ENCODE data around the gene PRKCSH. TPM values are rescaled to one million over a fixed set of nuclear protein-coding genes. Genes with fewer than 3 reads are reported as not detected.
"Not testable (repeated sequence)": the region's sequence is repeated elsewhere in the genome, so short reads cannot be mapped to it uniquely, and the experiment has no call there.

PRKCSH gene
- total and polyA plus RNA-seq, 5 donors from 2014 or later, result 29.0 to 244 (median 32.5) TPM

DNA sequence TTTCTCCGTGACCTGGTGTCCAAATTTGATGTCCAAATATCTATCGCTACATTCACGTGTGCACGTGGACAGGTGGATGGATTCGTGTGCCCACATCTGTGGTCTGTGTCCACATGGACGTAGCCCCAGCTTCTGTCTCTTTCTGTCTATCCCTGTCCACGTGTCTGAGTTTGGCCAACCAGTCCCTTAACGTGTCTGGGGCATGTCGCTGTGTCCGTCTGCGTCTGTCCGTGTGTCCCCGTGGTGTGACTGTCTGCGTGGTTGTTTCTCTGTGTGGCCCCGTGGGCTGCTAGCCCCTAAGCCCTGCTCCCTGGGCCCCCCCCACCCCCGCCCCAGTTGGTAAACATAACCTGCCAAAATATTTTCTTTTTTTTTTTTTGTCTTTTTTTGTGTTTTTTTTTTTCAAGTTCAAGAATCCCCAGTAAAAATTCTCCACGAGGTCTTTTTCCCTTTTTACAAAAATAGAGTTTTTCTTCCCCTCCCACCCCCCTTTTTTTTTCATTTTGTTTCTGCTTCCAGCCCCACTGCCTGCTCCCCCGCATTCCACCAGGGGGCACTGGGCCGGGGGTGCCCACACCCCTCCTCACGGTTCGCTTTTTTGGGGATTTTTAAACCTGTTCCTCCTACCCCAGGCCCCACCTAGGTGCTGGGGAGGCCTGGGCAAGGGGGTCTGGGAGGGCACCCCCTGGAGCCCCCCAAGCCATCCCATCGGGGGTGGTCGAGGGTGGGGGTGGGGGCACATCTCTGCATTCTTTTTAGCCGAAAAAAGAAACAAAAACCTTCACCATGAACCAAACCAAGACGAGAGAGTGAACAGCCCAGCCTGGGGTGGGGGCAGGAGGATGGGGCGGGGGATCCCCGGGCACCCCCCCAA lies 18.3 kb downstream of the PRKCSH start:
- H3K27ac Mint-ChIP-seq, result no peak overlapping the region
- DNase-seq, result peak in 1 of 3 donors; percentile 17
- H3K27me3 Mint-ChIP-seq, result peaks cover 3% of the 10 kb centered on the region
- H3K4me3 ChIP-seq (ENCODE audit: low read depth, low read length), result no peak overlapping the region
- no peak overlapping the region for H3K27ac ChIP-seq (ENCODE audit: insufficient read depth, low read length, poor library complexity, severe bottlenecking)
- no peak overlapping the region for H3K4me3 Mint-ChIP-seq
- H3K9me3 Mint-ChIP-seq, result no peaks in the 10 kb centered on the region
- no peaks in the 10 kb centered on the region for H3K4me1 ChIP-seq (ENCODE audit: control insufficient read depth, insufficient read depth, low read length, poor library complexity, severe bottlenecking)
- H3K4me1 Mint-ChIP-seq, result peaks cover 0 to 3% (median 0%) of the 10 kb centered on the region in 4 donors
- no peak for ATAC-seq (ENCODE audit: low read depth in 2 of 2)
- no peaks in the 10 kb centered on the region for H3K27me3 ChIP-seq (ENCODE audit: control insufficient read depth, insufficient read depth, low read length)
- no peaks in the 10 kb centered on the region for H3K36me3 ChIP-seq (ENCODE audit: control insufficient read depth, insufficient read depth, low read length)
- no peaks in the 10 kb centered on the region for H3K9me3 ChIP-seq (ENCODE audit: control insufficient read depth in 2 of 2, low read length in 2 of 2)
- no peaks in the 10 kb centered on the region for H3K36me3 Mint-ChIP-seq

DNA sequence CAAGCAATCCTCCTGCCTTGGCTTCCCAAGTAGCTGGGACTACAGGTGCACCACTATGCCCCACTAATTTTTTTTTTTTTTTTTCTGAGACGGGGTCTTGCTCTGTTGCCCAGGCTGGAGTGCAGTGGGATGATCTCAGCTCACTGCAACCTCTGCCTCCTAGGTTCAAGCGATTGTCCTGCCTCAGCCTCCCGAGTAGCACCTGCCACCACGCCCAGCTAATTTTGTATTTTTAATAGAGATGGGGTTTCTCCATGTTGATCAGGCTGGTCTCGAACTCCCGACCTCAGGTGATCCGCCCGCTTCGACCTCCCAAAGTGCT lies 19.8 kb downstream of the PRKCSH start:
- H3K9me3 ChIP-seq (ENCODE audit: control insufficient read depth in 2 of 2, low read length in 2 of 2); H3K27ac ChIP-seq (ENCODE audit: insufficient read depth, low read length, poor library complexity, severe bottlenecking); H3K27me3 ChIP-seq (ENCODE audit: control insufficient read depth, insufficient read depth, low read length); DNase-seq; ATAC-seq (ENCODE audit: low read depth in 2 of 2); H3K4me1 Mint-ChIP-seq; H3K27ac Mint-ChIP-seq; H3K4me3 ChIP-seq (ENCODE audit: low read depth, low read length); H3K4me3 Mint-ChIP-seq; H3K9me3 Mint-ChIP-seq; H3K4me1 ChIP-seq (ENCODE audit: control insufficient read depth, insufficient read depth, low read length, poor library complexity, severe bottlenecking); H3K36me3 ChIP-seq (ENCODE audit: control insufficient read depth, insufficient read depth, low read length); H3K36me3 Mint-ChIP-seq: not testable (repeated sequence)
- peaks cover 11% of the 10 kb centered on the region for H3K27me3 Mint-ChIP-seq

DNA sequence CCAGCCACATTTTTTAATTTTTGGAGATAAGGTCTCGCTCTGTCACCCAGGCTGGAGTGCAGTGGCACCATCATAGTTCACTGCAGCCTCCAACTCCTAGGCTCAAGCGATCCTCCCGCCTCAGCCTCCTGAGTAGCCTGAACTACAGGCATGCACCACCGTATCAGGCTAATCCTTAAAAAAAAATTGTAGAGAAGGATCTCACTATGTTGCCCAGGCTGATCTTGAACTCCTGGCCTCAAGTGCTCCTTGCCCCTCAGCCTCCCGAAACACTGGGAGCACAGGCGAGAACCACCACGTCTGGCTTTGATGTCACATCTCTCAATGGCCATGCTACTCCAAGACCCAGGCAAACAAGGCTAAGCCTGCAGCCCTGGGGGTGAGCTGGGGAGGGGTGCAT lies 21.2 kb downstream of the PRKCSH start:
- no peak overlapping the region for H3K4me3 ChIP-seq (ENCODE audit: low read depth, low read length)
- ATAC-seq (ENCODE audit: low read depth in 2 of 2), result no peak
- no peak for DNase-seq
- no peaks in the 10 kb centered on the region for H3K4me1 ChIP-seq (ENCODE audit: control insufficient read depth, insufficient read depth, low read length, poor library complexity, severe bottlenecking)
- Mint-ChIP-seq H3K27ac (no peak overlapping the region), H3K9me3 (no peaks in the 10 kb centered on the region), H3K4me1 (peaks cover 0 to 3% (median 0%) of the 10 kb centered on the region in 4 donors), H3K27me3 (peaks cover 11% of the 10 kb centered on the region), H3K4me3 (no peak overlapping the region), H3K36me3 (no peaks in the 10 kb centered on the region)
- H3K27ac ChIP-seq (ENCODE audit: insufficient read depth, low read length, poor library complexity, severe bottlenecking), result no peak overlapping the region
- H3K27me3 ChIP-seq (ENCODE audit: control insufficient read depth, insufficient read depth, low read length), result no peaks in the 10 kb centered on the region
- H3K36me3 ChIP-seq (ENCODE audit: control insufficient read depth, insufficient read depth, low read length), result no peaks in the 10 kb centered on the region
- no peaks in the 10 kb centered on the region for H3K9me3 ChIP-seq (ENCODE audit: control insufficient read depth in 2 of 2, low read length in 2 of 2)

DNA sequence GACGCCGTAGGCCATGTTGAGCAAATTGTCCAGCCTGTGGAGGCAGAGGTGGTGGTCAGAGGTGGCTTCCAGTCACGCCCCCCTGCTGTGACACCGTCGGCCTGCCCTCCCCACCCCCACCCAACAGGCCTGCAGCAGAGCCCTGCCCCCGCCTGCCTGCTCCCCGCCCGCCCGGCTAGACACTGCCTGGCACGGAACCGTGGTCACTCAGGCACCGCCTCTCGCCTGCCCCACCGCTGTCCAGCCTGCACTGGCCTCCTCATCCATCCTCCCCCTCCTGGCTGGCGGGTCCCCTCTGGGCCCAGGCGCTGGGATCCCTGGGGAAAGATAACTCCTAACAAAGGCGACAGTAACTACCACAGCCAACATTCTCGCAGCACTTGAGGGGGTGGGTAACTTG lies 21.7 kb downstream of the PRKCSH start:
- H3K9me3 Mint-ChIP-seq, result no peaks in the 10 kb centered on the region
- ATAC-seq (ENCODE audit: low read depth in 2 of 2) (no peak), DNase-seq (no peak)
- H3K27me3 Mint-ChIP-seq, result peaks cover 11% of the 10 kb centered on the region
- no peaks in the 10 kb centered on the region for H3K36me3 ChIP-seq (ENCODE audit: control insufficient read depth, insufficient read depth, low read length)
- no peak overlapping the region for H3K4me3 ChIP-seq (ENCODE audit: low read depth, low read length)
- no peaks in the 10 kb centered on the region for H3K4me1 ChIP-seq (ENCODE audit: control insufficient read depth, insufficient read depth, low read length, poor library complexity, severe bottlenecking)
- H3K36me3 Mint-ChIP-seq, result no peaks in the 10 kb centered on the region
- no peaks in the 10 kb centered on the region for H3K27me3 ChIP-seq (ENCODE audit: control insufficient read depth, insufficient read depth, low read length)
- H3K4me3 Mint-ChIP-seq, result no peak overlapping the region
- H3K4me1 Mint-ChIP-seq, result peaks cover 0 to 3% (median 0%) of the 10 kb centered on the region in 4 donors
- no peaks in the 10 kb centered on the region for H3K9me3 ChIP-seq (ENCODE audit: control insufficient read depth in 2 of 2, low read length in 2 of 2)
- H3K27ac ChIP-seq (ENCODE audit: insufficient read depth, low read length, poor library complexity, severe bottlenecking), result no peak overlapping the region
- H3K27ac Mint-ChIP-seq, result no peak overlapping the region

DNA sequence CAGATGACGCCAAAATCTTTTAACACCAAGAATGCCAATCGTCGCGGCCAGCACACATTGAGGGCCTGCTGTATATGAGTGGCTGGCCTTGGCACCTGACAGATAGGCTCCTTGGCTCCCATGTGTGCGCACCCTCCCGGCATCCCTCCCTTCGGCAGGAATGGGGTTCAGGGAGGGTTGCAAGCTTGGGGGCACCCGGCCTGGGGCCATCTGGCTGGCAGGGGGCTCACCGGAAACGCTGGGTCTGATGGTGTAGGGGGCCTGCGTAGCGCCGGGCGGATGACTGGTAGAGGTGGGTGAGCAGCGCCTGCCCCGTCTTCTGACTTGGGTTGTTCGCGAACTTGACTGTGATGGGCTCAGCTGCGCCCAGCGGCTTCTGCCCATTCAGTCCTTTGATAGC lies 22.4 kb downstream of the PRKCSH start:
- ATAC-seq (ENCODE audit: low read depth in 2 of 2) (no peak), DNase-seq (no peak)
- H3K27ac Mint-ChIP-seq, result no peak overlapping the region
- Histone ChIP-seq H3K4me3 (ENCODE audit: low read depth, low read length) (no peak overlapping the region), H3K36me3 (ENCODE audit: control insufficient read depth, insufficient read depth, low read length) (no peaks in the 10 kb centered on the region), H3K27ac (ENCODE audit: insufficient read depth, low read length, poor library complexity, severe bottlenecking) (no peak overlapping the region), H3K9me3 (ENCODE audit: control insufficient read depth in 2 of 2, low read length in 2 of 2) (no peaks in the 10 kb centered on the region), H3K27me3 (ENCODE audit: control insufficient read depth, insufficient read depth, low read length) (no peaks in the 10 kb centered on the region), H3K4me1 (ENCODE audit: control insufficient read depth, insufficient read depth, low read length, poor library complexity, severe bottlenecking) (no peaks in the 10 kb centered on the region)
- peaks cover 11% of the 10 kb centered on the region for H3K27me3 Mint-ChIP-seq
- no peaks in the 10 kb centered on the region for H3K36me3 Mint-ChIP-seq
- no peak overlapping the region for H3K4me3 Mint-ChIP-seq
- no peaks in the 10 kb centered on the region for H3K9me3 Mint-ChIP-seq
- peaks cover 0 to 2% (median 0%) of the 10 kb centered on the region in 4 donors for H3K4me1 Mint-ChIP-seq

DNA sequence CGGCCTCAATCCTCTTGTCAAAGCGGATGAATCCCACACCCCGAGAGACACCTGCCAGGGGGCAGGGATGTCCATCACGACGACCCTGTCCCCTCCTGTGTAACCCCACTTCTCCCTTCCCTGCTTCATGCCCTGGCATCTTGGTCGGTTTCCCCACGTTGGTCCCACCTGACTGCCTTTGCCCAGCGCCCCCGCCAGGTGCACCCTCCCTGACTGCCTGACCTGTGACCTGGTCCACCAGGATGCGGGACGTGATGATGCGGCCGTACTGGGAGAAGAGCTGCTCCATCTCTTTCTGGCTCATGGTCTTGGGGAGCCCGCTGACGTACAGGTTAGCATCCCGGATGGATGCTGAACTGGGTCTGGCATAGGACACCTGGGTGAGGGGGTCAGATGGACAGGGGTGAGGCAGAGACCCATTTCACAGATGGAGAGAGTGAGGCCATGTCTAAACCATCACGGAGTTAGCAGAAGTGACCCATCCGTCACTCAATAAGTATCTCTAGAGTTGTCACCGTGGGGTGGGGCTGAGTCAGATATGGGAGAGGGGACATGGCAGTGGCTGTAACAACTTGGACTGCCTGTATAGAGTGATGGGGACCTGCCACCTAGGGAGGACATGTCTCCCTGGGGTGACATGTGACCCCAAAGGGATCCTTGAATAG lies 22.9 kb downstream of the PRKCSH start:
- H3K4me3 Mint-ChIP-seq, result no peak overlapping the region
- no peaks in the 10 kb centered on the region for H3K36me3 Mint-ChIP-seq
- H3K4me1 Mint-ChIP-seq, result peaks cover 0 to 4% (median 1%) of the 10 kb centered on the region in 4 donors
- H3K27ac Mint-ChIP-seq, result no peak overlapping the region
- no peak for DNase-seq
- no peaks in the 10 kb centered on the region for H3K9me3 Mint-ChIP-seq
- H3K9me3 ChIP-seq (ENCODE audit: control insufficient read depth in 2 of 2, low read length in 2 of 2), result no peaks in the 10 kb centered on the region
- no peak overlapping the region for H3K4me3 ChIP-seq (ENCODE audit: low read depth, low read length)
- no peaks in the 10 kb centered on the region for H3K4me1 ChIP-seq (ENCODE audit: control insufficient read depth, insufficient read depth, low read length, poor library complexity, severe bottlenecking)
- ATAC-seq (ENCODE audit: low read depth in 2 of 2), result no peak
- peaks cover 11% of the 10 kb centered on the region for H3K27me3 Mint-ChIP-seq
- no peaks in the 10 kb centered on the region for H3K27me3 ChIP-seq (ENCODE audit: control insufficient read depth, insufficient read depth, low read length)
- H3K27ac ChIP-seq (ENCODE audit: insufficient read depth, low read length, poor library complexity, severe bottlenecking), result no peak overlapping the region
- no peaks in the 10 kb centered on the region for H3K36me3 ChIP-seq (ENCODE audit: control insufficient read depth, insufficient read depth, low read length)

DNA sequence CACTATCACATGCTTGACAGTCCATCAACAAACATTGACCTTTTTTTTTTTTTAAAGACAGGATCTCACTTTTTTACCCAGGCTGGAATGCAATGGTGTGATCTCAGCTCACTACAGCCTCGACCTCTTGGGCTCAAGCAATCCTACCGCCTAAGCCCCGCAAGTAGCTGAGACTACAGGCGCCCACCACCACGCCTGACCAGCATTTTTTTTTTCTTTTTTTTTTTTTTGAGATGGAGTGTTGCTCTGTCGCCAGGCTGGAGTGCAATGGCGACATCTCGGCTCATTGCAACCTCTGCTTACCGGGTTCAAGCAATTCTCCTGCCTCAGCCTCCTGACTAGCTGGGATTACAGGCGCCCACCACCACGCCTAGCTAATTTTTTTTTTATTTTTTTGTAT lies 23.5 kb downstream of the PRKCSH start:
- not testable (repeated sequence) for H3K9me3 ChIP-seq (ENCODE audit: control insufficient read depth in 2 of 2, low read length in 2 of 2); H3K27me3 ChIP-seq (ENCODE audit: control insufficient read depth, insufficient read depth, low read length); H3K36me3 ChIP-seq (ENCODE audit: control insufficient read depth, insufficient read depth, low read length); H3K4me3 Mint-ChIP-seq; H3K4me1 ChIP-seq (ENCODE audit: control insufficient read depth, insufficient read depth, low read length, poor library complexity, severe bottlenecking); H3K36me3 Mint-ChIP-seq; H3K4me3 ChIP-seq (ENCODE audit: low read depth, low read length); H3K4me1 Mint-ChIP-seq; H3K9me3 Mint-ChIP-seq; ATAC-seq (ENCODE audit: low read depth in 2 of 2); H3K27ac Mint-ChIP-seq; H3K27ac ChIP-seq (ENCODE audit: insufficient read depth, low read length, poor library complexity, severe bottlenecking); DNase-seq
- peaks cover 11% of the 10 kb centered on the region for H3K27me3 Mint-ChIP-seq

DNA sequence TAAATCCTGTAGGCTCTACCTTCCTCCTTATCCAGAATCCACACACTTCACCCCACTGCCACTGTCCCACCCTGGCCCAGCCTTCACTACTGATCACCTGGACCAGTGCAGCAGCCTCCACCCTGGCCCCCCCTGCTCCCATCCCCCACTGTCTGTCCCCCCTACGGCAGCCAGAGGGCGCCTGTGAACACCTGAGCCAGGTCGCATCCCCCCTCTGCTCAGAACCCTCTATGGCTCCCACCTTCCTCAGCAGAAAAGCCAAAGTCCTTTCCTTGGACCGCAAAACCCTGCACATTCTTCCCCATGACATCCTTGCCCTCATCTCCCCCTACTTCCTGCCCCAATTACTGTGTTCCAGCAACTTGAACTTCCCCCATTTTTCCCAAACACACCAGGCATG lies 24.8 kb downstream of the PRKCSH start:
- DNase-seq, result no peak
- H3K27me3 Mint-ChIP-seq, result peaks cover 11% of the 10 kb centered on the region
- H3K27ac Mint-ChIP-seq, result no peak overlapping the region

More for the DNA sequence above, 24.8 kb downstream of the PRKCSH start:
- H3K27me3 ChIP-seq (ENCODE audit: control insufficient read depth, insufficient read depth, low read length), result no peaks in the 10 kb centered on the region
- ATAC-seq (ENCODE audit: low read depth in 2 of 2), result no peak
- peaks cover 0 to 4% (median 1%) of the 10 kb centered on the region in 4 donors for H3K4me1 Mint-ChIP-seq
- no peaks in the 10 kb centered on the region for H3K9me3 ChIP-seq (ENCODE audit: control insufficient read depth in 2 of 2, low read length in 2 of 2)
- H3K4me1 ChIP-seq (ENCODE audit: control insufficient read depth, insufficient read depth, low read length, poor library complexity, severe bottlenecking), result no peaks in the 10 kb centered on the region
- H3K4me3 Mint-ChIP-seq, result no peak overlapping the region
- H3K9me3 Mint-ChIP-seq, result no peaks in the 10 kb centered on the region
- no peaks in the 10 kb centered on the region for H3K36me3 ChIP-seq (ENCODE audit: control insufficient read depth, insufficient read depth, low read length)
- H3K36me3 Mint-ChIP-seq, result no peaks in the 10 kb centered on the region
- no peak overlapping the region for H3K27ac ChIP-seq (ENCODE audit: insufficient read depth, low read length, poor library complexity, severe bottlenecking)
- H3K4me3 ChIP-seq (ENCODE audit: low read depth, low read length), result no peak overlapping the region

All from CD4-positive, CD25-positive, alpha-beta regulatory T cell (primary cell).